HUES48 (cell line): ENCODE data around the gene MKNK2.

ENCODE experiments used
- H3K27ac ChIP-seq: one replicate; pipeline ENCODE4 v1.7.0; 2013; ENCODE audit warnings: low read depth, low read length, inconsistent platforms
- H3K27me3 ChIP-seq: 2 replicates; pipeline ENCODE4 v1.6.1; 2013; ENCODE audit warnings: mild to moderate bottlenecking, low read length; ENCODE audit not compliant: control insufficient read depth, insufficient read depth
- H3K36me3 ChIP-seq: 2 replicates; pipeline ENCODE4 v1.6.1; 2013; ENCODE audit warnings: low read length; ENCODE audit not compliant: control insufficient read depth, insufficient read depth
- H3K4me1 ChIP-seq: 2 replicates; pipeline ENCODE4 v1.6.1; 2013; ENCODE audit warnings: mild to moderate bottlenecking, low read length; ENCODE audit not compliant: control insufficient read depth, insufficient read depth
- H3K4me3 ChIP-seq: 2 replicates; pipeline ENCODE4 v1.5.1; 2013; ENCODE audit warnings: mild to moderate bottlenecking, low read depth, low read length
- H3K9ac ChIP-seq: 2 replicates; pipeline ENCODE4 v1.6.1; 2013; ENCODE audit warnings: mild to moderate bottlenecking, low read depth, low read length, moderate library complexity
- H3K9me3 ChIP-seq: 2 replicates; pipeline ENCODE4 v1.6.1; 2013; ENCODE audit warnings: low read length; ENCODE audit not compliant: control insufficient read depth, insufficient read depth

MKNK2 gene

GRCh38 chr19:2046046-2046907 lies 4.8 kb downstream of the MKNK2 start:
- Histone ChIP-seq H3K27me3 (no peaks in the 10 kb centered on the region), H3K4me1 (peaks cover 12% of the 10 kb centered on the region), H3K4me3 (no peak overlapping the region), H3K27ac (no peak overlapping the region), H3K36me3 (peaks cover 47% of the 10 kb centered on the region), H3K9me3 (no peaks in the 10 kb centered on the region), H3K9ac (no peak overlapping the region)

- Histone ChIP-seq H3K4me3 (no peak overlapping the region), H3K9me3 (no peaks in the 10 kb centered on the region), H3K9ac (no peak overlapping the region), H3K27me3 (no peaks in the 10 kb centered on the region), H3K4me1 (peaks cover 12% of the 10 kb centered on the region), H3K36me3 (peaks cover 54% of the 10 kb centered on the region), H3K27ac (no peak overlapping the region)
Observed at GRCh38 chr19:2045501-2046045, 5.5 kb downstream of the MKNK2 start.

- no peak overlapping the region for H3K4me3 ChIP-seq
- H3K36me3 ChIP-seq = peaks cover 61% of the 10 kb centered on the region
- H3K9ac ChIP-seq = no peak overlapping the region
- peaks cover 12% of the 10 kb centered on the region for H3K4me1 ChIP-seq
- no peak overlapping the region for H3K27ac ChIP-seq
- no peaks in the 10 kb centered on the region for H3K9me3 ChIP-seq
- no peaks in the 10 kb centered on the region for H3K27me3 ChIP-seq
Observed at GRCh38 chr19:2044709-2045500, 6.1 kb downstream of the MKNK2 start.

- no peak overlapping the region for H3K27ac ChIP-seq
- H3K4me3 ChIP-seq = no peak overlapping the region
- H3K36me3 ChIP-seq = peaks cover 68% of the 10 kb centered on the region
- peaks cover 8% of the 10 kb centered on the region for H3K4me1 ChIP-seq
- no peak overlapping the region for H3K9ac ChIP-seq
- H3K27me3 ChIP-seq = no peaks in the 10 kb centered on the region
- H3K9me3 ChIP-seq = no peaks in the 10 kb centered on the region
Observed at GRCh38 chr19:2043961-2044708, 6.9 kb downstream of the MKNK2 start.

- Histone ChIP-seq H3K9me3 (no peaks in the 10 kb centered on the region), H3K27me3 (no peaks in the 10 kb centered on the region), H3K36me3 (peaks cover 72% of the 10 kb centered on the region), H3K27ac (no peak overlapping the region), H3K4me1 (peaks cover 8% of the 10 kb centered on the region), H3K4me3 (no peak overlapping the region), H3K9ac (no peak overlapping the region)
Observed at GRCh38 chr19:2043251-2043641, 7.8 kb downstream of the MKNK2 start.

GRCh38 chr19:2042485-2043250 lies 8.4 kb downstream of the MKNK2 start:
- peaks cover 8% of the 10 kb centered on the region for H3K4me1 ChIP-seq
- H3K9ac ChIP-seq = peak overlapping the region; percentile 77
- H3K36me3 ChIP-seq = peaks cover 73% of the 10 kb centered on the region
- peak overlapping the region; percentile 92 for H3K27ac ChIP-seq
- H3K27me3 ChIP-seq = no peaks in the 10 kb centered on the region
- H3K4me3 ChIP-seq = peak overlapping the region; percentile 48; the same call in 1 of the 2 replicates
- H3K9me3 ChIP-seq = no peaks in the 10 kb centered on the region

GRCh38 chr19:2041683-2042484 lies 9.2 kb downstream of the MKNK2 start:
- Histone ChIP-seq H3K9ac (peak overlapping the region; percentile 77), H3K36me3 (peaks cover 73% of the 10 kb centered on the region), H3K4me3 (peak overlapping the region; percentile 48; the same call in 1 of the 2 replicates), H3K27me3 (no peaks in the 10 kb centered on the region), H3K4me1 (peaks cover 8% of the 10 kb centered on the region), H3K9me3 (no peaks in the 10 kb centered on the region), H3K27ac (peak overlapping the region; percentile 92)

- Histone ChIP-seq H3K27ac (peak overlapping the region; percentile 83), H3K27me3 (no peaks in the 10 kb centered on the region), H3K9ac (no peak overlapping the region; the same call in 1 of the 2 replicates), H3K36me3 (peaks cover 68% of the 10 kb centered on the region), H3K9me3 (no peaks in the 10 kb centered on the region), H3K4me3 (no peak overlapping the region), H3K4me1 (peaks cover 8% of the 10 kb centered on the region)
Observed at GRCh38 chr19:2041433-2041682, 9.7 kb downstream of the MKNK2 start.

GRCh38 chr19:2040647-2041432 lies 10.2 kb downstream of the MKNK2 start:
- Histone ChIP-seq H3K27ac (peak overlapping the region; percentile 83), H3K4me3 (no peak overlapping the region), H3K27me3 (no peaks in the 10 kb centered on the region), H3K9ac (no peak overlapping the region; the same call in 1 of the 2 replicates), H3K36me3 (peaks cover 63% of the 10 kb centered on the region), H3K9me3 (no peaks in the 10 kb centered on the region), H3K4me1 (peaks cover 8% of the 10 kb centered on the region)
